MCF 10A (cell line): ENCODE results near the gene ZNF292. TPM values are rescaled to one million over a fixed set of nuclear protein-coding genes. Genes with fewer than 3 reads are reported as not detected.

ENCODE experiments used
- BruUV-seq: library from RNA; stranded (reverse); fragments of 400-500 nt; replicated peaks from 2 replicates; lab custom pipeline; 2021; lab: Mats Ljungman, UMichigan
- CTCF ChIA-PET: fragments of 300-600 bp; sonication (Branson Sonifier 250); formaldehyde crosslinking; extraction: SDS; loops from one replicate; lab custom pipeline; 2021; ENCODE audit warnings: antibody characterized with exemption, inconsistent platforms; lab: Yijun Ruan, JAX
- POLR2A ChIA-PET: fragments of 300-600, 350-650 bp; sonication (Branson Sonifier 250); formaldehyde crosslinking; extraction: SDS; loops from one replicate; lab custom pipeline; 2020; ENCODE audit warnings: antibody characterized with exemption, inconsistent platforms; lab: Yijun Ruan, JAX
- DNase-seq: peaks from one replicate; pipeline ENCODE4 v3.0.0-alpha.2; 2018; ENCODE audit not compliant: unreplicated experiment
- H3K27ac Mint-ChIP-seq: one replicate; pipeline ENCODE4 v1.8.0; 2022; ENCODE audit warnings: mild to moderate bottlenecking, low read depth, mixed read lengths; ENCODE audit not compliant: unreplicated experiment
- H3K27me3 Mint-ChIP-seq: one replicate; pipeline ENCODE4 v1.8.0; 2022; ENCODE audit warnings: mixed read lengths; ENCODE audit not compliant: insufficient read depth, unreplicated experiment
- H3K36me3 Mint-ChIP-seq: one replicate; pipeline ENCODE4 v1.8.0; 2022; ENCODE audit warnings: mild to moderate bottlenecking, moderate library complexity, mixed read lengths; ENCODE audit not compliant: insufficient read depth, unreplicated experiment
- H3K4me1 Mint-ChIP-seq: one replicate; pipeline ENCODE4 v1.8.0; 2022; ENCODE audit warnings: mixed read lengths; ENCODE audit not compliant: insufficient read depth, unreplicated experiment
- H3K4me3 Mint-ChIP-seq: one replicate; pipeline ENCODE4 v1.8.0; 2022; ENCODE audit warnings: mild to moderate bottlenecking, moderate library complexity, mixed read lengths; ENCODE audit not compliant: unreplicated experiment
- H3K9me3 Mint-ChIP-seq: one replicate; pipeline ENCODE4 v1.8.0; 2022; ENCODE audit warnings: mixed read lengths; ENCODE audit not compliant: unreplicated experiment
- intact Hi-C: fragments of 100-400 bp; cut with micrococcal nuclease; formaldehyde crosslinking; loops from 2 replicates; pipeline ENCODE4 v1.14.1; 2022
- total RNA-seq: library from RNA; stranded (reverse); gene quantifications from 2 replicates; pipeline ENCODE4 v1.2.3, GENCODE V29; 2022
- TF ChIP-seq, protein P1 (sequence below): fragments of 200-600 bp; IDR thresholded peaks from one replicate; pipeline ENCODE4 v1.8.0; 2022; ENCODE audit warnings: antibody characterized with exemption, mild to moderate bottlenecking; ENCODE audit not compliant: unreplicated experiment

Gene ZNF292
- total RNA-seq, 1 experiment from 2014 or later: 17.1 TPM

DNA sequence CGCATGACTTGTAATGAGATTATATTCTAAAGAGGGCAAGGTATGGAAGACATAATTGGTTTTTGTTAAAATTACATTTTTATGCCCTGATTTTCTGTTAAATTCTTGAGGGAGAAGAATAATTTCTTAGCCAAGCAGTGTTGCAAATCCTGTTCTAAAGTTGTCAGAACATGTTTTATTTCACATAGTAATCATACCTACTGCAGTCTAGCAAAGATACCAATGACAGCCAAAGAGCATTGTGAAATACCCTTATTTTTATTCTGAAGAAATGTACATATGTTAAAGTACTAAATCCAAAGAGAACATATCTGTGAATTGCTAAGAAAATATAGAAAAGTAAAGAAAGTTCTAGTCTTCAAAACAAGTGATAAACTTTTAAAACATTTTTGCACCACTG, 127.4 kb downstream of the ZNF292 start:
- Mint-ChIP-seq H3K4me3 (no peak overlapping the region), H3K4me1 (peaks cover 7% of the 10 kb centered on the region), H3K9me3 (peaks cover 13% of the 10 kb centered on the region), H3K27me3 (no peaks in the 10 kb centered on the region), H3K27ac (no peak overlapping the region), H3K36me3 (no peaks in the 10 kb centered on the region)
- ChIA-PET CTCF (interaction anchor here (1.0 to 1.1 kb wide), 2 partner anchors 17 to 108 kb away, joined by 3 read pairs; no protein-coding TSS in a partner anchor), POLR2A (interaction anchor here (0.9 kb wide), 1 partner anchor 10 kb away, joined by 4 read pairs; no protein-coding TSS in a partner anchor)
- intact Hi-C loops: no loop called here
- TF ChIP-seq, protein P1, sequence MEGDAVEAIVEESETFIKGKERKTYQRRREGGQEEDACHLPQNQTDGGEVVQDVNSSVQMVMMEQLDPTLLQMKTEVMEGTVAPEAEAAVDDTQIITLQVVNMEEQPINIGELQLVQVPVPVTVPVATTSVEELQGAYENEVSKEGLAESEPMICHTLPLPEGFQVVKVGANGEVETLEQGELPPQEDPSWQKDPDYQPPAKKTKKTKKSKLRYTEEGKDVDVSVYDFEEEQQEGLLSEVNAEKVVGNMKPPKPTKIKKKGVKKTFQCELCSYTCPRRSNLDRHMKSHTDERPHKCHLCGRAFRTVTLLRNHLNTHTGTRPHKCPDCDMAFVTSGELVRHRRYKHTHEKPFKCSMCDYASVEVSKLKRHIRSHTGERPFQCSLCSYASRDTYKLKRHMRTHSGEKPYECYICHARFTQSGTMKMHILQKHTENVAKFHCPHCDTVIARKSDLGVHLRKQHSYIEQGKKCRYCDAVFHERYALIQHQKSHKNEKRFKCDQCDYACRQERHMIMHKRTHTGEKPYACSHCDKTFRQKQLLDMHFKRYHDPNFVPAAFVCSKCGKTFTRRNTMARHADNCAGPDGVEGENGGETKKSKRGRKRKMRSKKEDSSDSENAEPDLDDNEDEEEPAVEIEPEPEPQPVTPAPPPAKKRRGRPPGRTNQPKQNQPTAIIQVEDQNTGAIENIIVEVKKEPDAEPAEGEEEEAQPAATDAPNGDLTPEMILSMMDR: no peak
- no peak for DNase-seq
- BruUV-seq: no TSS peak

GRCh38 chr6:87283461-87283860, 128.1 kb downstream of the ZNF292 start:
- Mint-ChIP-seq H3K4me3 (no peak overlapping the region), H3K9me3 (peaks cover 13% of the 10 kb centered on the region), H3K27me3 (no peaks in the 10 kb centered on the region), H3K4me1 (peaks cover 7% of the 10 kb centered on the region), H3K27ac (no peak overlapping the region), H3K36me3 (no peaks in the 10 kb centered on the region)
- DNase-seq: no peak
- POLR2A ChIA-PET: interaction anchor here (0.6 to 1.4 kb wide), 2 partner anchors 9 to 86 kb away, joined by 3 to 6 read pairs; no protein-coding TSS in a partner anchor
- TF ChIP-seq, protein P1: no peak
- CTCF ChIA-PET: interaction anchor here (0.7 to 1.1 kb wide), 4 partner anchors 16 to 107 kb away, joined by 3 to 4 read pairs (median 3); partner anchors contain the start of gene SMIM8
- BruUV-seq: no TSS peak
- intact Hi-C loops: no loop called here

GRCh38 chr6:87287251-87287650, 131.9 kb downstream of the ZNF292 start:
- Mint-ChIP-seq H3K36me3 (no peaks in the 10 kb centered on the region), H3K9me3 (peaks cover 13% of the 10 kb centered on the region), H3K4me3 (no peak overlapping the region), H3K4me1 (peaks cover 7% of the 10 kb centered on the region), H3K27ac (no peak overlapping the region), H3K27me3 (no peaks in the 10 kb centered on the region)
- TF ChIP-seq, protein P1: no peak
- CTCF ChIA-PET: interaction anchor here (0.6 kb wide), 1 partner anchor 1390 kb away, joined by 3 read pairs; no protein-coding TSS in a partner anchor
- POLR2A ChIA-PET: interaction anchor here (1.2 kb wide), 1 partner anchor 12 kb away, joined by 3 read pairs; no protein-coding TSS in a partner anchor
- no TSS peak for BruUV-seq
- intact Hi-C loops: no loop called here
- DNase-seq: no peak

DNA sequence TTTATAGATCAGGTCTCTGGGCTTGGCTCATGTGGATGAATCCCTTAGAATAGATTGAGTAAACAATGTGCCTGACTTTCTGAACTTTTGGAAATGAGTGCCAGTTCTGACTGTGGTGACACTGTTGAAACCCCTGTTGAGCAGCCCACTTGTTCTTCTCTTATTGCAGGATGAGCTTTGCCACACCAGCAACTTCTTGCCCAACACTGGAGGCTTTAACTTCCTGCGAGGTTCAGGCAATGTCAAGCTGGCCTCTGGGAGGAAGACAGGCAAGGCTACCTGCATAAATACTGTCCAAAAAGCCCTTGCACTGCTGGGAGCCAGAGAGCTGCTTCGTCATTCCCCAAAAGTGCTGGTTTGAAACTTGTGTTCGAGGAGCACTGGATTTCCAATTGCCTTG, 134.2 kb downstream of the ZNF292 start:
- BruUV-seq: no TSS peak
- Mint-ChIP-seq H3K4me1 (peaks cover 13% of the 10 kb centered on the region), H3K36me3 (no peaks in the 10 kb centered on the region), H3K27me3 (peaks cover 2% of the 10 kb centered on the region), H3K4me3 (no peak overlapping the region), H3K27ac (no peak overlapping the region), H3K9me3 (peaks cover 13% of the 10 kb centered on the region)
- ChIA-PET CTCF (interaction anchor here (0.6 kb wide), 2 partner anchors 33 to 1378 kb away, joined by 3 read pairs; no protein-coding TSS in a partner anchor), POLR2A (interaction anchor here (1.0 kb wide), 1 partner anchor 10 kb away, joined by 4 read pairs; no protein-coding TSS in a partner anchor)
- intact Hi-C loops: no loop called here
- DNase-seq: no peak
- TF ChIP-seq, protein P1: no peak
